Renal pelvis (tissue), 4 donors: ENCODE data around the gene SIGLEC10. TPM values are rescaled to one million over a fixed set of nuclear protein-coding genes. Genes with fewer than 3 reads are reported as not detected.

Source experiments
- DNase-seq: peaks from one replicate; pipeline ENCODE4 v3.0.0-alpha.2; 2013
- polyA plus RNA-seq, 3 donors: library from polyadenylated mRNA; unstranded; fragments of 120-200 nt; gene quantifications; one replicate each; pipeline ENCODE4 v1.2.1, GENCODE V29; 2013; ENCODE audit not compliant: insufficient read length in 3 of 3

The SIGLEC10 gene
- polyA plus RNA-seq, 3 donors, result 1.1 to 1.7 (median 1.6) TPM

GRCh38 chr19:51366389-51367254 lies 50.8 kb downstream of the SIGLEC10 start:
- DNase-seq, result peak; percentile 98

DNA sequence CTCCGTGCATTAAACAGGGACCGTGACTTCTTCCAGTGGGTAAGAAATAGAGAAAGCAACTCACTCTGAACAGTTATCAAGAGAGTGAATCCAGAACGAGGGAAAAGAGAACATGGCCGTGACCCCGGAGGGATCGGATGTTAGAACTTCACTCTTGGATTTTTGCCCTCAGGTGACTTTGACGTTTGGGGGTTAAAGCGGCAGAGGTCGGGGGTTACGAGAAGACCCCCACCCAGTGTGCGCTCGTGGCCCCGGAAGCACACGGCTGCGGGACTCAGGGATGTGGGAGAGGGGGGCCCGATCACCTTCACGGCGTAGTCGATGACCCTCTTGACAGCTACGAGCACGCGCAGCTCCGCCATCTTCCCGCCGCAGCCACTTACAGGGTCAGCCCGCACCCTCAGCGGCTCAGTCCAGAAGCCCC lies 51.5 kb downstream of the SIGLEC10 start, which contains the start of gene ETFB:
Gene ETFB, minus strand, starts transcription at position 424 of the 424 bp plus-strand sequence. Its CDS starts 62 bp downstream, at position 362.
- no peak for DNase-seq

- DNase-seq, result no peak
Measured at GRCh38 chr19:51365211-51365964, 52.1 kb downstream of the SIGLEC10 start.

- no peak for DNase-seq
Measured at GRCh38 chr19:51364200-51365106, 53.0 kb downstream of the SIGLEC10 start.

- DNase-seq, result no peak
Measured at GRCh38 chr19:51361239-51361638, 56.2 kb downstream of the SIGLEC10 start.

Other genes starting within 250 kb of the SIGLEC10 start
- 1 to 10 TPM; 1.8 to 2.5 (median 2.3) TPM for gene CD33, start 192.6 kb downstream of the SIGLEC10 start, polyA plus RNA-seq
- not detected for gene SIGLECL1, start 166.6 kb downstream of the SIGLEC10 start, polyA plus RNA-seq
- gene IGLON5, start 106.0 kb downstream of the SIGLEC10 start, polyA plus RNA-seq, result 1 to 10 TPM; 1.9 to 4.7 (median 3.5) TPM
- 1 to 10 TPM; 4.1 to 5.8 (median 5.6) TPM for gene VSIG10L, start 75.5 kb downstream of the SIGLEC10 start, polyA plus RNA-seq
- gene ETFB, start 51.3 kb downstream of the SIGLEC10 start, polyA plus RNA-seq, result 100 to 1,000 TPM; 143 to 171 (median 160) TPM
- 1 to 10 TPM; 1.8 to 2.7 (median 2.6) TPM for gene CLDND2, start 48.6 kb downstream of the SIGLEC10 start, polyA plus RNA-seq
- gene NKG7, start 45.0 kb downstream of the SIGLEC10 start, polyA plus RNA-seq, result 1 to 10 TPM; 1.6 to 2.1 (median 1.8) TPM
- under 1 TPM; 0.35 to 0.60 (median 0.44) TPM for gene LIM2, start 29.7 kb downstream of the SIGLEC10 start, polyA plus RNA-seq
- gene C19orf84, start 27.1 kb downstream of the SIGLEC10 start, polyA plus RNA-seq, result under 1 TPM; 0.22 to 0.39 (median 0.36) TPM
- gene SIGLEC8, start 40.8 kb upstream of the SIGLEC10 start, polyA plus RNA-seq, result under 1 TPM in 1 of 3 donors, not detected in 2; 0.10 TPM
- not detected for gene CEACAM18, start 60.9 kb upstream of the SIGLEC10 start, polyA plus RNA-seq
- under 1 TPM in 2 of 3 donors, not detected in 1; 0.13 to 0.19 TPM for gene SIGLEC12, start 84.2 kb upstream of the SIGLEC10 start, polyA plus RNA-seq
- under 1 TPM in 1 of 3 donors, not detected in 2; 0.16 TPM for gene SIGLEC6, start 114.0 kb upstream of the SIGLEC10 start, polyA plus RNA-seq
- 10 to 100 TPM; 15.3 to 22.0 (median 17.3) TPM for gene ZNF175, start 153.6 kb upstream of the SIGLEC10 start, polyA plus RNA-seq
- gene SIGLEC5, start 212.8 kb upstream of the SIGLEC10 start, polyA plus RNA-seq, result under 1 TPM in 2 of 3 donors, not detected in 1; 0.26 to 0.40 TPM
- under 1 TPM; 0.25 to 0.92 (median 0.54) TPM for gene SIGLEC14, start 229.2 kb upstream of the SIGLEC10 start, polyA plus RNA-seq